ENCODE results near the gene LRP8. TPM values are rescaled to one million over a fixed set of nuclear protein-coding genes. Genes with fewer than 3 reads are reported as not detected.
"Not testable (repeated sequence)": the region's sequence is repeated elsewhere in the genome, so short reads cannot be mapped to it uniquely, and the experiment has no call there.

The LRP8 gene
- total RNA-seq, 1 experiment from 2014 or later, result 35.4 TPM

- DNase-seq (ENCODE audit: low read depth), result no peak
Observed at GRCh38 chr1:53218201-53218600, 109.7 kb downstream of the LRP8 start.

GRCh38 chr1:53214376-53214940 lies 113.4 kb downstream of the LRP8 start:
- DNase-seq (ENCODE audit: low read depth), result no peak

GRCh38 chr1:53210954-53211353 lies 116.9 kb downstream of the LRP8 start:
- no peak for DNase-seq (ENCODE audit: low read depth)

GRCh38 chr1:53210352-53210751 lies 117.5 kb downstream of the LRP8 start:
- no peak for DNase-seq (ENCODE audit: low read depth)

- DNase-seq (ENCODE audit: low read depth), result no peak
Observed at GRCh38 chr1:53207726-53208125, 120.1 kb downstream of the LRP8 start.

GRCh38 chr1:53206735-53207379 lies 121.0 kb downstream of the LRP8 start:
- no peak for DNase-seq (ENCODE audit: low read depth)

GRCh38 chr1:53206083-53206685 lies 121.7 kb downstream of the LRP8 start:
- DNase-seq (ENCODE audit: low read depth), result not testable (repeated sequence)

GRCh38 chr1:53205496-53205895 lies 122.4 kb downstream of the LRP8 start:
- DNase-seq (ENCODE audit: low read depth), result not testable (repeated sequence)

- no peak for DNase-seq (ENCODE audit: low read depth)
Observed at GRCh38 chr1:53203466-53203865, 124.4 kb downstream of the LRP8 start.

GRCh38 chr1:53198241-53198651 lies 129.6 kb downstream of the LRP8 start:
- no peak for DNase-seq (ENCODE audit: low read depth)

GRCh38 chr1:53197291-53198200 lies 130.3 kb downstream of the LRP8 start:
- peak; percentile 22 for DNase-seq (ENCODE audit: low read depth)

GRCh38 chr1:53196485-53197290 lies 131.2 kb downstream of the LRP8 start, which contains the start of gene CPT2:
TSS of gene CPT2 (plus strand) at chr1:53196824. CDS start at chr1:53196944, 120 bp downstream.
- DNase-seq (ENCODE audit: low read depth), result peak; percentile 94

- no peak for DNase-seq (ENCODE audit: low read depth)
Observed at GRCh38 chr1:53196017-53196484, 131.8 kb downstream of the LRP8 start.

- DNase-seq (ENCODE audit: low read depth), result no peak
Observed at GRCh38 chr1:53195246-53196016, 132.4 kb downstream of the LRP8 start.

Other genes with a start within 250 kb of the LRP8 start
- not detected in 2 replicates for gene SLC1A7, start 185.4 kb downstream of the LRP8 start, total RNA-seq (2014; rRNA removed; shearing (Covaris generic))
- 17.4 and 19.1 TPM in 2 replicates for gene CPT2, start 131.2 kb downstream of the LRP8 start, total RNA-seq (2014; rRNA removed; shearing (Covaris generic))
- 42.6 and 53.5 TPM in 2 replicates for gene CZIB, start 107.4 kb downstream of the LRP8 start, total RNA-seq (2014; rRNA removed; shearing (Covaris generic))
- 44.5 and 61.4 TPM in 2 replicates for gene MAGOH, start 89.6 kb downstream of the LRP8 start, total RNA-seq (2014; rRNA removed; shearing (Covaris generic))
- gene DMRTB1, start 131.3 kb upstream of the LRP8 start, total RNA-seq (2014; rRNA removed; shearing (Covaris generic)), result not detected in 2 replicates

All from RPMI7951 (cell line).